K562 (cell line): ENCODE data around the gene LSR. TPM values are rescaled to one million over a fixed set of nuclear protein-coding genes. Genes with fewer than 3 reads are reported as not detected.

Experiments
- ARID2 ChIP-seq: fragments of 450-650 bp; IDR thresholded peaks from 2 replicates; pipeline ENCODE4 v1.6.1; 2017; ENCODE audit warnings: antibody characterized with exemption, mild to moderate bottlenecking
- BRF2 ChIP-seq: IDR thresholded peaks from 3 replicates; pipeline ENCODE4 v1.6.1; 2011; ENCODE audit warnings: borderline replicate concordance, mild to moderate bottlenecking; ENCODE audit not compliant: insufficient read length, insufficient read depth
- CBX8 ChIP-seq: fragments of 200-600 bp; sonication (generic); IDR thresholded peaks from 2 replicates; pipeline ENCODE4 v1.6.1; 2012; ENCODE audit warnings: borderline replicate concordance, mixed run types, low read depth, mild to moderate bottlenecking, moderate library complexity, mixed read lengths, low read length, control low read depth, inconsistent platforms; ENCODE audit not compliant: poor library complexity, severe bottlenecking; ENCODE audit errors: extremely low read depth
- DPF2 ChIP-seq: fragments of 450-650 bp; IDR thresholded peaks from 2 replicates; pipeline ENCODE4 v1.6.1; 2016
- HDGF ChIP-seq: fragments of 450-650 bp; IDR thresholded peaks from 2 replicates; pipeline ENCODE4 v1.6.1; 2016
- KAT2B ChIP-seq: IDR thresholded peaks from one replicate; pipeline ENCODE4 v1.6.1; 2012; ENCODE audit warnings: low read depth, mild to moderate bottlenecking, control low read depth, inconsistent platforms, low read length, moderate library complexity
- MGA ChIP-seq: fragments of 450-650 bp; IDR thresholded peaks from 2 replicates; pipeline ENCODE4 v1.6.1; 2016; ENCODE audit warnings: mild to moderate bottlenecking, moderate library complexity
- RBBP5 ChIP-seq: fragments of 200-600 bp; sonication (generic); IDR thresholded peaks from 2 replicates; pipeline ENCODE4 v1.6.1; 2012; ENCODE audit warnings: borderline replicate concordance, mild to moderate bottlenecking, low read length, control low read depth, inconsistent platforms; ENCODE audit not compliant: insufficient read depth, poor library complexity, severe bottlenecking
- SREBF1 ChIP-seq: fragments of 150-350 bp; IDR thresholded peaks from 2 replicates; pipeline ENCODE4 v1.6.1; 2014; ENCODE audit warnings: antibody characterized with exemption, low read depth, low read length, borderline replicate concordance
- USF2 ChIP-seq: sonication (generic); formaldehyde crosslinking; IDR thresholded peaks from 2 replicates; pipeline ENCODE4 v1.5.0; 2020; ENCODE audit warnings: missing genetic modification reagents
- ZC3H11A ChIP-seq: IDR thresholded peaks from 2 replicates; pipeline ENCODE4 v1.6.1; 2012; ENCODE audit warnings: low read depth, low read length, improper control_type of control experiment
- ZNF12 ChIP-seq: sonication (generic); formaldehyde crosslinking; IDR thresholded peaks from 2 replicates; pipeline ENCODE4 v1.4.0; 2020; ENCODE audit warnings: mild to moderate bottlenecking, missing genetic modification reagents
- ZNF197 ChIP-seq: fragments of 200-800 bp; sonication (Bioruptor generic); IDR thresholded peaks from 2 replicates; pipeline ENCODE4 v1.6.1; 2016; ENCODE audit warnings: low read depth, missing genetic modification characterization, missing compliant biosample characterization
- ZNF583 ChIP-seq: fragments of 250-450 bp; sonication (Bioruptor Pico); IDR thresholded peaks from 2 replicates; pipeline ENCODE4 v1.4.0; 2020
- ZNF75A ChIP-seq: fragments of 450-650 bp; formaldehyde crosslinking; IDR thresholded peaks from 2 replicates; pipeline ENCODE4 v1.4.0; 2020; ENCODE audit warnings: mild to moderate bottlenecking
- polyA plus RNA-seq, 8 experiments: library from polyadenylated mRNA; depleted of rRNA in 4 of 8; stranded (reverse) in 5 of 8; unstranded in 3 of 8; fragments of >200 nt; fragmentation: Nextera tagmentation in 2 of 8; fragmentation: Illumina TruSeq in 1 of 8; extraction: Ambion mirVana in 2 of 8; extraction: Trizol in 1 of 8; gene quantifications; 2 replicates each; pipeline versions ENCODE4 v1.2.1 to v1.2.3, GENCODE V29; 2011 to 2014; ENCODE audit warnings: inconsistent platforms in 1 of 8, missing spikeins in 1 of 8
- total RNA-seq, 7 experiments: library from RNA; depleted of rRNA in 6 of 7; stranded (reverse); fragments of >200 nt in 6 of 7; fragmentation: Illumina TruSeq in 2 of 7; extraction: Trizol in 2 of 7; gene quantifications; 2 replicates each; pipeline versions ENCODE4 v1.2.1 to v1.2.3, GENCODE V29; 2011 to 2021; ENCODE audit warnings: low replicate concordance in 1 of 7

Gene LSR
- total and polyA plus RNA-seq, 9 of the 15 experiments (the other 6 are each of a cell fraction or from before 2014, with no cell fraction given), result 0.44 to 87.9 (median 28.0) TPM

- TF ChIP-seq BRF2, result no peak
- TF ChIP-seq ZNF75A, result no peak
- TF ChIP-seq USF2 (CRISPR knock-in tag), result peak; percentile 97
- no peak for TF ChIP-seq SREBF1
- TF ChIP-seq ZNF197, result 0 out of 2 replicates have a peak, but pooled peaks have one; percentile 69
- no peak for TF ChIP-seq CBX8
- no peak for TF ChIP-seq ARID2
- no peak for TF ChIP-seq ZC3H11A
- TF ChIP-seq DPF2, result peak; percentile 96
- no peak for TF ChIP-seq KAT2B
- peak; percentile 72 for TF ChIP-seq MGA
- no peak for TF ChIP-seq ZNF12 (CRISPR knock-in tag)
- TF ChIP-seq HDGF, result no peak
- 0 out of 2 replicates have a peak, but pooled peaks have one; percentile 50 for TF ChIP-seq ZNF583 (CRISPR knock-in tag)
- TF ChIP-seq RBBP5, result peak; percentile 69
Observed at GRCh38 chr19:35220315-35220921, 28.4 kb upstream of the LSR start (continued).
